Stimulated activated CD8-positive, alpha-beta memory T cell treated with anti-CD3 and anti-CD28 coated beads, Interleukin-7, amount 100 ng/mL, for 48 hours (primary cell): ENCODE data around the gene TMC8.
"Not testable (repeated sequence)": the region's sequence is repeated elsewhere in the genome, so short reads cannot be mapped to it uniquely, and the experiment has no call there.

Experiments
- DNase-seq, 2 donors: peaks; one replicate each; pipeline ENCODE4 v3.0.0-alpha.2; 2020; ENCODE audit warnings: low read depth in 1 of 2; ENCODE audit errors: extremely low read depth in 1 of 2

Gene TMC8

GRCh38 chr17:78110363-78111015, 20.1 kb upstream of the TMC8 start:
- DNase-seq = no peak

- DNase-seq = no peak
These were observed 19.4 kb upstream of the TMC8 start for GRCh38 chr17:78111016-78111726.

- no peak for DNase-seq
These were observed 18.6 kb upstream of the TMC8 start for GRCh38 chr17:78111727-78112517.

- peak in 1 of 2 donors; percentile 52 for DNase-seq
These were observed 17.8 kb upstream of the TMC8 start for GRCh38 chr17:78112518-78113471.

GRCh38 chr17:78113804-78114785, 16.5 kb upstream of the TMC8 start:
- peak in 1 of 2 donors; percentile 47 for DNase-seq

GRCh38 chr17:78114831-78115723, 15.5 kb upstream of the TMC8 start:
- DNase-seq = no peak

GRCh38 chr17:78115803-78116202, 14.8 kb upstream of the TMC8 start:
- DNase-seq = not testable (repeated sequence)

GRCh38 chr17:78116411-78116810, 14.2 kb upstream of the TMC8 start:
- no peak for DNase-seq

GRCh38 chr17:78117027-78117981, 13.3 kb upstream of the TMC8 start:
- DNase-seq = no peak

- no peak for DNase-seq
These were observed 11.8 kb upstream of the TMC8 start for GRCh38 chr17:78118801-78119241.

GRCh38 chr17:78120537-78120936, 10.0 kb upstream of the TMC8 start:
- no peak for DNase-seq

- no peak for DNase-seq
These were observed 9.4 kb upstream of the TMC8 start for GRCh38 chr17:78120971-78121800.

GRCh38 chr17:78121801-78122215, 8.8 kb upstream of the TMC8 start:
- DNase-seq = no peak

- DNase-seq = no peak
These were observed 8.2 kb upstream of the TMC8 start for GRCh38 chr17:78122216-78122930.

- DNase-seq = no peak
These were observed 7.7 kb upstream of the TMC8 start for GRCh38 chr17:78122931-78123249.
